ENCODE data around the gene SMC2.

GRCh38 chr9:104071589-104071988, 22.5 kb upstream of the SMC2 start:
- TF ChIP-seq CTCF (conservative IDR thresholded peaks at IDR 0.05; ENCODE audit: low read length) (no peak), EZH2phosphoT487 (IDR thresholded peaks at IDR 0.05; ENCODE audit: borderline replicate concordance, low read depth, low read length) (no peak)

Measured in OCI-LY7 (cell line).